H9 (cell line): Measurements from ENCODE around the gene SLCO3A1. TPM values are rescaled to one million over a fixed set of nuclear protein-coding genes. Genes with fewer than 3 reads are reported as not detected.
A peak's percentile ranks its signal among the peaks of the same experiment; 100 is the strongest.

Source experiments
- DNase-seq: peaks from one replicate; pipeline ENCODE4 v3.0.0-alpha.2; 2017
- H2AFZ ChIP-seq: one replicate; pipeline ENCODE4 v1.6.1; 2013; ENCODE audit warnings: mild to moderate bottlenecking, low read length, control low read depth, moderate library complexity
- H2AK5ac ChIP-seq: 2 replicates; pipeline ENCODE4 v1.6.1; 2013; ENCODE audit warnings: low read length, control low read depth, mixed read lengths; ENCODE audit not compliant: insufficient read length
- H2BK120ac ChIP-seq: one replicate; pipeline ENCODE4 v1.6.1; 2013; ENCODE audit warnings: low read depth, mild to moderate bottlenecking, low read length, control low read depth, inconsistent platforms; ENCODE audit not compliant: poor library complexity, severe bottlenecking
- H2BK12ac ChIP-seq: 2 replicates; pipeline ENCODE4 v1.6.1; 2013; ENCODE audit warnings: low read length, control low read depth, mixed read lengths, low read depth; ENCODE audit not compliant: insufficient read length
- H2BK15ac ChIP-seq: 2 replicates; pipeline ENCODE4 v1.6.1; 2013; ENCODE audit warnings: low read depth, low read length, control low read depth
- H2BK20ac ChIP-seq: one replicate; pipeline ENCODE4 v1.6.1; 2013; ENCODE audit warnings: low read depth, mild to moderate bottlenecking, low read length, control low read depth, inconsistent platforms; ENCODE audit not compliant: poor library complexity, severe bottlenecking
- H2BK5ac ChIP-seq: 2 replicates; pipeline ENCODE4 v1.6.1; 2013; ENCODE audit warnings: low read length, control low read depth, mixed read lengths; ENCODE audit not compliant: insufficient read length
- H3K14ac ChIP-seq: 2 replicates; pipeline ENCODE4 v1.6.1; 2013; ENCODE audit warnings: low read length, control low read depth; ENCODE audit not compliant: insufficient read depth
- H3K18ac ChIP-seq: 2 replicates; pipeline ENCODE4 v1.6.1; 2013; ENCODE audit warnings: low read depth, mild to moderate bottlenecking, mixed read lengths, low read length, control low read depth; ENCODE audit not compliant: insufficient read length
- H3K23ac ChIP-seq: 2 replicates; pipeline ENCODE4 v1.6.1; 2013; ENCODE audit warnings: low read length, control low read depth, mixed read lengths, low read depth; ENCODE audit not compliant: insufficient read length
- H3K23me2 ChIP-seq: 2 replicates; pipeline ENCODE4 v1.6.1; 2013; ENCODE audit warnings: low read depth, mild to moderate bottlenecking, mixed read lengths, low read length, control low read depth; ENCODE audit not compliant: insufficient read length, poor library complexity, severe bottlenecking
- H3K27ac ChIP-seq: 2 replicates; pipeline ENCODE4 v1.5.1; 2013; ENCODE audit warnings: low read length, control low read depth, mixed read lengths, low read depth; ENCODE audit not compliant: insufficient read length
- H3K27me3 ChIP-seq: 2 replicates; pipeline ENCODE4 v1.6.1; 2013; ENCODE audit warnings: low read length, control low read depth, inconsistent platforms; ENCODE audit not compliant: insufficient read depth
- H3K4ac ChIP-seq: 2 replicates; pipeline ENCODE4 v1.6.1; 2013; ENCODE audit warnings: low read depth, mild to moderate bottlenecking, control low read depth, inconsistent platforms, low read length, moderate library complexity
- H3K4me1 ChIP-seq: 2 replicates; pipeline ENCODE4 v1.6.1; 2013; ENCODE audit warnings: low read length, control low read depth, inconsistent platforms; ENCODE audit not compliant: insufficient read depth
- H3K4me2 ChIP-seq: 2 replicates; pipeline ENCODE4 v1.6.1; 2013; ENCODE audit warnings: low read length, control low read depth, mixed read lengths; ENCODE audit not compliant: insufficient read length, insufficient read depth
- H3K56ac ChIP-seq: 2 replicates; pipeline ENCODE4 v1.6.1; 2013; ENCODE audit warnings: low read depth, mild to moderate bottlenecking, mixed read lengths, low read length, control low read depth; ENCODE audit not compliant: insufficient read length
- H3K79me1 ChIP-seq: 2 replicates; pipeline ENCODE4 v1.6.1; 2013; ENCODE audit warnings: low read depth, mild to moderate bottlenecking, moderate library complexity, low read length, control low read depth, inconsistent platforms; ENCODE audit not compliant: insufficient read depth, poor library complexity, severe bottlenecking
- H3K79me2 ChIP-seq: 2 replicates; pipeline ENCODE4 v1.6.1; 2013; ENCODE audit warnings: low read length, control low read depth, inconsistent platforms; ENCODE audit not compliant: insufficient read depth
- H3K9ac ChIP-seq: 2 replicates; pipeline ENCODE4 v1.6.1; 2013; ENCODE audit warnings: low read length, control low read depth, mixed read lengths; ENCODE audit not compliant: insufficient read length; ENCODE audit errors: extremely low read depth
- H3K9me3 ChIP-seq: one replicate; pipeline ENCODE4 v1.6.1; 2013; ENCODE audit warnings: low read depth, low read length, inconsistent platforms; ENCODE audit not compliant: control insufficient read depth
- H3T11ph ChIP-seq: one replicate; pipeline ENCODE4 v1.6.1; 2013; ENCODE audit warnings: mild to moderate bottlenecking, low read length, control low read depth, inconsistent platforms
- H4K20me1 ChIP-seq: one replicate; pipeline ENCODE4 v1.6.1; 2013; ENCODE audit not compliant: control insufficient read depth, insufficient read length, insufficient read depth
- H4K5ac ChIP-seq: 2 replicates; pipeline ENCODE4 v1.6.1; 2013; ENCODE audit warnings: low read depth, mild to moderate bottlenecking, mixed read lengths, low read length, control low read depth; ENCODE audit not compliant: insufficient read length
- H4K8ac ChIP-seq: replicated peaks from 2 replicates; pipeline ENCODE4 v1.6.1; 2013; ENCODE audit warnings: low read length, control low read depth, mixed read lengths, low read depth; ENCODE audit not compliant: insufficient read length
- H4K91ac ChIP-seq: 2 replicates; pipeline ENCODE4 v1.6.1; 2013; ENCODE audit warnings: low read depth, mild to moderate bottlenecking, moderate library complexity, mixed read lengths, low read length, control low read depth; ENCODE audit not compliant: insufficient read length
- H3K27ac Mint-ChIP-seq, 3 experiments: 2 replicates in 2 of 3; 3 replicates in 1 of 3; pipeline ENCODE4 v1.8.0; 2020 to 2021; ENCODE audit warnings: mixed read lengths in 3 of 3, mild to moderate bottlenecking in 1 of 3, moderate library complexity in 1 of 3
- H3K27me3 Mint-ChIP-seq: 2 replicates; pipeline ENCODE4 v1.8.0; 2021; ENCODE audit warnings: low read depth, mild to moderate bottlenecking, moderate library complexity, mixed read lengths
- H3K36me3 Mint-ChIP-seq, 3 experiments: 2 replicates in 2 of 3; 3 replicates in 1 of 3; pipeline ENCODE4 v1.8.0; 2020 to 2021; ENCODE audit warnings: low read depth in 3 of 3, mixed read lengths in 3 of 3; ENCODE audit not compliant: insufficient read depth in 1 of 3
- H3K4me1 Mint-ChIP-seq, 2 experiments: 2 replicates each; pipeline ENCODE4 v1.8.0; 2020; ENCODE audit warnings: mixed read lengths in 2 of 2
- H3K4me3 Mint-ChIP-seq, 2 experiments: 2 replicates in 1 of 2; 3 replicates in 1 of 2; pipeline ENCODE4 v1.8.0; 2020 to 2021; ENCODE audit warnings: mild to moderate bottlenecking in 2 of 2, mixed read lengths in 2 of 2, moderate library complexity in 1 of 2
- H3K9me3 Mint-ChIP-seq, 2 experiments: 2 replicates in 1 of 2; 3 replicates in 1 of 2; pipeline ENCODE4 v1.8.0; 2020; ENCODE audit warnings: mild to moderate bottlenecking in 2 of 2, mixed read lengths in 2 of 2, moderate library complexity in 1 of 2
- CTCF ChIP-seq: fragments of 200-600 bp; sonication (generic); conservative IDR thresholded peaks from 3 replicates; pipeline ENCODE4 v1.8.0; 2021; ENCODE audit warnings: antibody characterized with exemption, mild to moderate bottlenecking
- WGBS: extraction: QIAGEN DNeasy Blood & Tissue Kit; methylation state at CpG from one replicate; pipeline ENCODE4 v1.1.7; 2013; ENCODE audit warnings: missing lambda C conversion rate, low lambda C conversion rate, mixed read lengths; ENCODE audit not compliant: insufficient read length; ENCODE audit errors: extremely low coverage; 5-methylcytosine and 5-hydroxymethylcytosine counted together
- total RNA-seq: library from RNA; stranded (reverse); gene quantifications from 2 replicates; pipeline ENCODE4 v1.2.1, GENCODE V29; 2021

SLCO3A1 gene
- total RNA-seq, 1 experiment from 2014 or later = 9.4 TPM

GRCh38 chr15:92009162-92009561, 155.7 kb downstream of the SLCO3A1 start:
- Mint-ChIP-seq H3K27ac (peak overlapping the region in 1 of 3 experiments; percentile 17; a peak in 1 of 7 replicates), H3K27me3 (no peaks in the 10 kb centered on the region), H3K4me1 (peaks cover 33 to 39% of the 10 kb centered on the region in 2 experiments), H3K9me3 (no peaks in the 10 kb centered on the region), H3K36me3 (no peaks in the 10 kb centered on the region), H3K4me3 (no peak overlapping the region)
- DNase-seq = no peak
- H3T11ph ChIP-seq = no peak overlapping the region
- no CpG with 5 or more reads among the region's 6 CpGs for WGBS
- H4K91ac ChIP-seq = no peak overlapping the region
- H3K9ac ChIP-seq = no peak overlapping the region
- no peak overlapping the region for H2BK120ac ChIP-seq
- H3K27ac ChIP-seq = no peak overlapping the region
- H4K20me1 ChIP-seq = peaks cover under 1% of the 10 kb centered on the region
- no peak overlapping the region for H2AFZ ChIP-seq
- no peak overlapping the region for H3K14ac ChIP-seq
- no peaks in the 10 kb centered on the region for H3K9me3 ChIP-seq
- no peak overlapping the region for H4K5ac ChIP-seq
- H3K79me1 ChIP-seq = no peaks in the 10 kb centered on the region
- no peak overlapping the region for H2BK15ac ChIP-seq
- no peak overlapping the region for H4K8ac ChIP-seq
- H3K23ac ChIP-seq = no peak overlapping the region
- no peak overlapping the region for H2BK5ac ChIP-seq
- no peak overlapping the region for H3K4ac ChIP-seq
- no peaks in the 10 kb centered on the region for H3K23me2 ChIP-seq
- H3K79me2 ChIP-seq = no peaks in the 10 kb centered on the region
- no peak overlapping the region for H3K18ac ChIP-seq
- H3K27me3 ChIP-seq = no peaks in the 10 kb centered on the region
- no peak overlapping the region for H2AK5ac ChIP-seq
- H3K56ac ChIP-seq = no peak overlapping the region
- H2BK20ac ChIP-seq = no peak overlapping the region
- H2BK12ac ChIP-seq = no peak overlapping the region
- no peak overlapping the region for H3K4me2 ChIP-seq
- peaks cover 9% of the 10 kb centered on the region; the same call in 1 of the 2 replicates for H3K4me1 ChIP-seq
- TF ChIP-seq CTCF = no peak
